Globus pallidus (tissue), 1 donor: ENCODE measurements around the gene THOC1.

Experiments used
- DNase-seq: peaks from one replicate; pipeline ENCODE4 v3.0.0-alpha.2; 2015; ENCODE audit warnings: low spot score

THOC1 gene

GRCh38 chr18:213505-213904 is 54.3 kb downstream of the THOC1 start:
- DNase-seq, result no peak

GRCh38 chr18:212780-213179 is 55.1 kb downstream of the THOC1 start:
- DNase-seq, result no peak

DNA sequence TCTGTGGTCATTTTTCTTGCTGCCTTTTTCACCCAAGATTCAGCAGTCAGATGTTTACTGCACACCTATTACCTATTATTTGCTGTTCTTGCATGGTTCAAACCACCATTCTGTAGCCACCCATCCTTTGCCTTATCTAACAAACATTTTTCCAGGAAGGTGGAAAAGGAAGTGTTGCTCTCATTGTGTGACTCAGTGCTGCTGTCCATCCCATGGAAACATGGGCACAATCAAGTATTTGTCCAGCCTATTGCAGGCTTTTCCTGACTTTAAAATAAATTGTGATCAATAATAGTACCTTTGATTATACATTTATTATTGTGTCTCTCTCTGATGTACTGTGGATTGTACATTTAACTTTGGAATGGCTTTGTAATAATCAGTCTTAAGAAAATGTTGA is 56.3 kb downstream of the THOC1 start:
- no peak for DNase-seq

- DNase-seq, result no peak
Measured at GRCh38 chr18:210733-211132, 57.1 kb downstream of the THOC1 start.

- no peak for DNase-seq
Measured at GRCh38 chr18:210075-210474, 57.8 kb downstream of the THOC1 start.

GRCh38 chr18:199768-200167 is 68.1 kb downstream of the THOC1 start:
- DNase-seq, result no peak

- no peak for DNase-seq
Measured at GRCh38 chr18:199214-199613, 68.6 kb downstream of the THOC1 start.

DNA sequence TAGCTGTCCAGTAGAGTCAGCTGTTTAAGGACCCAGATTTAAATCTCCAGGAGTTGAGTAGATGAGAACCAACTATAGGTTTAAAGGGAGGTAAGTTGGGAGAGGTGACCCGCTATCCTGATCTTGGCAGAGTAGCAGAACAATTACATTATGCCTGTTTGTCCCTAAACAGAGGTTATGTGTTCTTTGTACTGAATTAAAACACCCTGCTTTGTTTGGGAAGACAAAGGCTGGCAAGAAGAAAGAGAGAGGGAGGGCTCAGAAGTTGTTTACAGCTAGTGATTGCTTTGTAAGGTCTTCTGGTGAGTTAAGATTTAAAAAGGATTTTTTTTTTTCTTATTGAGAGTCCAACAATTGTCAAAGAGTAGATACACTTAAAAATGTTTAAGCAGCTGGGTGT is 72.2 kb downstream of the THOC1 start:
- peak; percentile 76 for DNase-seq

- no peak for DNase-seq
Measured at GRCh38 chr18:192801-193200, 75.0 kb downstream of the THOC1 start.

- DNase-seq, result no peak
Measured at GRCh38 chr18:191725-192124, 76.1 kb downstream of the THOC1 start.

DNA sequence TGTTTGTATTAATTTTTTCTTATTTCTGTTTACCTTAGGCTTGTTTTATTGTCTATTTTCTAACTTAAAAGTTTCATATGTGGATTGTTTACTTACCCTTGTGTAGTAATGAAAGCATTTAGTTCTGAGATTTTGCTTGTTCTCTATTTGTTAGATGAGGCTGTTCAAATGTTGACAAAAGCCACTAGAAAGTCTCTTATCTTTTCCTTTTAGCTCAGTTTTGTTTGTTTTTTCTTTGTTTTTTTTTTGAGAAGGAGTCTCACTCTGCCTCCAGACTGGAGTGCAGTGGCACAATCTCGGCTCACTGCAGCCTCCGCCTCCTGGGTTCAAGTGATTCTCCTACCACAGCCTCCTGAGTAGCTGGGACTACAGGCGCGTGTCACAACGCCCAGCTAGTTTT is 78.6 kb downstream of the THOC1 start:
- no peak for DNase-seq

DNA sequence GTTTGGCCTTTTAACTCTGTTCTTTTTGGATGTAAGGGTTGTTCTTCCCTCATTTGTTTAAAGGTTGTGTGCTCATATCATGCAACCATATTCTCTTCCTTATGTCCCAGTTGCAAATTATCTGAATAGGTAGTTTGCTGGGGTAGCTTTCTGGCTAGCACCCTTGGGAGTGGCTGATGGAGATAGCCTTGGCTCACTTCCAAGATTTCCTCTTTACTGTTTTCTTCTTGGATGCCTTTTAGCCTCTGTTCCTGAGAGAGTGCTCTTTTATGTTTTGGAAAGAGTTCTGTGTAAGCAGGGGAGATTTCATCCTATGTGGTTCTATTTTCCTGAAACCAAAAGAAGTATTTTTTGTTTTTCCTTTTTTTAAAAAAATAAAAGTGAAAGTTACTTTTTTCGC is 84.1 kb downstream of the THOC1 start:
- DNase-seq, result no peak

DNA sequence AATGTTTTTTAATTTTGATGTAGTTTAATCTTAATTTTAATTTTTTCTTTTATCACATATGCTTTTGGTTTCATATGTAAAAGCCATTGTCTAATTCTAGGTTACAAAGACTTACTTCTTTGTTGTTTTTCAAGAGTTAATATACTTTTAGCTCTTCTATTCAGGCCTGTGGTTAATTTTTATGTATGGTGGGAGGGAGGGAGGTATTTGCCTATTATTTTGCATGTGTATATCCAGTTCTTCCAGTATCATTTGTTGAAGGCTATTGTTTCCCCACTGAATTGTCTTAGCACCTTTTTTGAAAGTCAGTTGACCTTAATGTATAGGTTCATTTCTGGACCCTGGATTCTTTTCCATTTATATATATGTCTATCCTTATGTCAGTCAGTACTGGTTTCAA is 86.1 kb downstream of the THOC1 start:
- no peak for DNase-seq

- DNase-seq, result no peak
Measured at GRCh38 chr18:179499-179898, 88.3 kb downstream of the THOC1 start.

DNA sequence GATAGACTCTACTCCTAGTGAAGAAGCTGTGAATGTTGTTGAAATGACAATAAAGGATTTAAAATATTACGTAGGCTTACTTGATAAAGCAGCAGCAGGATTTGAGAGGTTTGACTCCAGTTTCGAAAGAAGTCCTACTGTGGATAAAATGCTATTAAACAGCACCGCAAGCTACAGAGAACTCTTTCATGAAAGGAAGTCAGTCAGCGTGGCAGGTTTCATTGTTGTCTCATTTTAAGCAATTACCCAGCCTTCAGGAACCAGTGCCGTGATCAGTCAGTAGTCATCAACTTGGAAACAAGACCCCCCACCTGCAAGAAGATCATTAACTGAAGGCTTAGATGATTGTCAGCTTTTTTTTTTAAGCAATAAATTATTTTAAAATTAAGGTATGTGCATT is 95.5 kb downstream of the THOC1 start:
- no peak for DNase-seq
